Stimulated activated CD8-positive, alpha-beta memory T cell treated with anti-CD3 and anti-CD28 coated beads, Interleukin-15, amount 100 ng/mL, for 24 hours (primary cell): Measurements from ENCODE around the gene B4GALNT1.
"Not testable (repeated sequence)": the region's sequence is repeated elsewhere in the genome, so short reads cannot be mapped to it uniquely, and the experiment has no call there.

ENCODE experiments used
- DNase-seq: peaks from one replicate; pipeline ENCODE4 v3.0.0-alpha.2; 2020; ENCODE audit warnings: low read depth

B4GALNT1 gene

DNA sequence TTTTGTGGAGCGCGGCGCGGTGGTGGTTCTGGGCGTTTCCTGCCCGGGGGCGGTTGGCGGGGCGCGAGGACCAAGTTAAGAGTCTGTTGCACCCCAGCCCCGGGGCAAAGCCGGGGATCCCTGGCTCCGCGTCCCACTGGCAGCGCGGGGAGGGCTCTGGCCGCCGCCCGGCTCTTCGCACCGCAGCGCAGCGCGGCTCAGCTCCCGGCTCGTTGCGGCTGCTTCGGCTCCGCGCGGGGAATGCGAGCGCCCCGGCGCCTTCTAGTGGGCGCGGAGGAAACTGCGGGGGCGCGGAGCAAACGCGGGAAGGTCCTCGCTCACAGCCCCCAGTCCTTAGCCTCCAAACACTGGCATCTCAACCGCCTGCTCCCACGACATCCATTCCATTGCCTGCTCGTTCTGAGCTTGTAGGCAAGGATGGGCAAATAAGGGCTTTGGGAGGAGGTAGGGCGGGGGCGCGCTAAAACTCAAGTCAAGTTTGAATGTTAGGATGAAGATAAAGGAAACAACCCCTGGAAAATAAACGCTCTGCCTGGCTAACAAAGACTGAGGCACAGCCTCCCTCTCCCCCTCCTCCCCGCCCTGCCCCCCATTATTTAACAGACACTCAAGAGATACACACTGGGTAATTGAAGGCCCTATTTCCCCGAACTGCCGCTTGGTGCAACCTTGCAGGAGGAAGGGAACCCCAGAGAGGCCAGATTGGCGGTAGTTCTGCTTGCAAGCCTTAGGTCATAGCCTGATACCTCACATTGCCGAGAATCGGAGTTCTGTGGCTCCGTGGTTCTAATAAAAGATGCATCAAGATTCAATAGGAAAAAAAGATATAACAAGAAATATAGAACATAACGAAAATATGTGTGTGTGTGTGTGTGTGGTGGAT is at the start of gene B4GALNT1:
B4GALNT1 (minus strand) TSS at position 244 of the 883 bp plus-strand sequence. CDS start 1,069 bp downstream, outside the sequence.
- peak; percentile 43 for DNase-seq

DNA sequence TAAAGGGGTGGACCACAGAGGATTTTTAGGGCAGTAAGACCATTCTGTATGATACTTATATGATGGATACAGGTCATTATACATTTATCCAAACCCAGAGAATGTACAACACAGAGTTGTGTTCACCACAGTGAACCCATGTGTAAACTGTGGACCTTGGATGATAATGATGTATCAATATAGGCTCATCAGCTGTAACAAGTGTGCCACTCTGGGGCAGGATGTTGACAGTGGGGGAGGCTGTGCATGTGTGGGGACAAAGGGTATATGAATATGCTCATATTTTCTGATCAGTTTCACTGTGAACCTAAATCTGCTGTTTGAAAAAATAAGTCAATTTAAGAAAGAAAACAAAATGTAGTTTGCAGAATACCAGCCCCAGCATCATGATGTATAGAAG is 46.7 kb upstream of the B4GALNT1 start:
- no peak for DNase-seq

DNA sequence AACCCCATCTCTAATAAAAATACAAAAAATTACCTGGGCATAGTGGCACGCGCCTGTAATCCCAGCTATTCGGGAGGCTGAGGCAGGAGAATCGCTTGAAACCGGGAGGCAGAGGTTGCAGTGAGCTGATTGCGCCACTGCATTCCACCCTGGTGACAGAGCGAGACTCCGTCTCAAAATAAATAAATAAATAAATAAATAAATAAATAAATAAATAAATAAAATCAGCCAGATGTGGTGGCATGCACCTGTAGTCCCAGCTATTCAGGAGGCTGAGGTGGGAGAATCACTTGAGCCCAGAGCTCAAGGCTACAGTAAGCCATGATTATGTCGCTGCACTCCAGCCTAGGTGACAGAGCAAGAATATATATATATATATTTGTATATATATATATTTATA is 44.9 kb upstream of the B4GALNT1 start:
- DNase-seq = not testable (repeated sequence)

DNA sequence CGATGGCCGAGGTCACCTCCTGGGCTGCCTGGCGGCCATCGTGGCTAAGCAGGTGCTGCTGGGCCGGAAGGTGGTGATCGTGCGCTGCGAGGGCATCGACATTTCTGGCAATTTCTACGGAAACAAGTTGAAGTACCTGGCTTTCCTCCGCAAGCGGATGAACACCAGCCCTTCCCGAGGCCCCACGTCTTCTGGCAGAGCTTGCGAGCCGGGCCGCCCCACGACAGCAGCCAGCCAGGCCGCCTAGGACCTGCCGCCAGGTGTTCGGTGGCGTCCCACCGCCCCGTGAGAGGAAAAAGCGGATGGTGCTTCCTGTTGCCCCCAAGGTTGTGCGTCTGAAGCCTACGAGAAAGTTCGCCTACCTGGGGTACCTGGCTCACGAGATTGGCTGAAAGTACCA is 41.7 kb upstream of the B4GALNT1 start:
- DNase-seq = no peak

DNA sequence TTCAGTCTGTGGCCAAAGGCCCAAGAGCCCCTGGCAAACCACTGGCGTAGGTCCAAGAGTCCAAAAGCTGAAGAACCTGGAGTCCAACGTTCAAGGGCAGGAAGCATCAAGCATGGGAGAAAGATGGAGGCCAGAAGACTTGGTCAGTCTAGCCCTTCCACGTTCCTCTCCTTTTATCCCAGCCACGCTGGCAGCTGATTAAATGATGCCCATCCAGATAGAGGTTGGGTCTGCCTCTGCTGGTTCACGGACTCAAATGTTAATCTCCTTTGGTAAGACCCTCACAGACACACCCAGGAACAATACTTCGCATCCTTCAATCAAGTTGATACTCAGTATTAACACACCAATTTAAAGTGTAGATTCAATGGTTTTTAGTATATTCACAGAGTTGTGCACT is 39.8 kb upstream of the B4GALNT1 start:
- DNase-seq = no peak

DNA sequence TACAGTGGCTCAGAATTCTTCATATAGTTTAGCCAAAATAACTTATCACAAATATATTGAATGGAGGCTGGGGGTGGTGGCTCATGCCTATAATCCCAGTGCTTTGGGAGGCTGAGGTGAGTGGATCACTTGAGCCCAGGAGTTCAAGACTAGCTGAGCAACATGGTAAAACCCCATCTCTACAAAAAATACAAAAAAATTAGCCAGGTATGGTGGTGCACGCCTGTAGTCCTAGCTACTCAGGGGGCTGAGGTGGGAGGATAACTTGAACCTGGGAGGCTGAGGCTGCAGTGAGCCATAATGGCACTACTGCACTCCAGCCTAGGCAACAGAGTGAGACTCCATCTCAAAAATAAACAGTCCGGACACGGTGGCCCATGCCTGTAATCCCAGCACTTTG is 38.8 kb upstream of the B4GALNT1 start:
- not testable (repeated sequence) for DNase-seq

DNA sequence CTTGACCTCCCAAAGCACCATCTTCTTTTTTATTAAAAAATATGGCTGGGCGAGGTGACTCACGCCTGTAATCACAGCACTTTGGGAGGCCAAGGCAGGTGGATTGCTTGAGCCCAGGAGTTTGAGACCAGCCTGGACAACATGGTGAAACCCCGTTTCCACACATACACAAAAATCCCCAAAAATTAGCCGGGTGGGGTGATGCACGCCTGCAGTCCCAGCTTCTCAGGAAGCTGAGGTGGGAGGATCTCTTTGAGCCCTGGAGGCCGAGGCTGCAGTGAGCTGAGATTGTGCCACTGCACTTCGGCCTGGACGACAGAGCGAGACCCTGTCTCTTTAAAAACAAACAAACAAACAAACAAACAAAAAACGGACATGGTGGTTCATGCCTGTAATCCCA is 36.7 kb upstream of the B4GALNT1 start:
- not testable (repeated sequence) for DNase-seq

DNA sequence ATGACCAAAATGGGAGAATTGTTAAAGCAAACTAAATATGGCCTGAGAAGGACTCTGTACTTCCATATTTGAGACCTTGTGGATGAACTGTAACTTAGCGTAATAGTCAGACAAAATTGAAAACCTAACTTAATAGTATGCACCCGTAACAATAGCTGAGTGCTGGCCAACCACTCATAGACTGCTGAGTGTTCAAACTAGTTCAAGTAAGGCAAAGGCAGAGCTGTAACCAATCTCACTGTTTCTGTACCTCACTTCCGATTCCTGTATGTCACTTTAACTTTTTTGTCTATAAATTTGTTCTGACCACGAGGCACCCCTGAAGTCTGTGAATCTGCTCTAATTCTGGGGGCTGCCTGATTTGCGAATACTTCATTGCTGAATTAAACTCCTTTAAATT is 33.9 kb upstream of the B4GALNT1 start:
- DNase-seq = no peak

DNA sequence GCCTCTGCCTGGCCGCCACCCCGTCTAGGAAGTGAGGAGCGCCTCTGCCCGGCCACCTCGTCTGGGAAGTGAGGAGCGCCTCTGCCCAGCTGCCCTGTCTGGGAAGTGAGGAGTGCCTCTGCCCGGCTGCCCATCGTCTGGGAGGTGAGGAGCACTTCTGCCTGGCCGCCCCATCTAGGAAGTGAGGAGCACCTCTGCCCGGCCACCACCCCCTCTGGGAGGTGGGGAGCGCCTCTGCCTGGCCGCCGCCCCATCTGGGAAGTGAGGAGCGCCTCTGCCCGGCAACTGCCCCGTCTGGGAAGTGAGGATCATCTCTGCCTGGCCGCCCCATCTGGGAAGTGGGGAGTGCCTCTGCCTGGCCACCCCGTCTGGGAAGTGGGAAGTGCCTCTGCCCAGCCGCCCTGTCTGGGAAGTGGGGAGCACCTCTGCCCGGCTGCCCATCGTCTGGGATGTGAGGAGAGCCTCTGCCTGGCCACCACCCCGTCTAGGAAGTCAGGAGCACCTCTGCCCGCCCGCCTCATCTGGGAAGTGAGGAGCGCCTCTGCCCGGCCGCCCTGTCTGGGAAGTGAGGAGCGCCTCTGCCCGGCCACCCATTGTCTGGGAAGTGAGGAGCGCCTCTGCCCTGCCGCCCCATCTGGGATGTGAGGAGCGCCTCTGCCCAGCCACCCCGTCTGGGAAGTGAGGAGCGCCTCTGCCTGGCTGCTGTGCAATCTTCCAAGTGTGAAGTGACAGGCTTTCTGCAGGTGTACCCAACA is 32.2 kb upstream of the B4GALNT1 start:
- not testable (repeated sequence) for DNase-seq

DNA sequence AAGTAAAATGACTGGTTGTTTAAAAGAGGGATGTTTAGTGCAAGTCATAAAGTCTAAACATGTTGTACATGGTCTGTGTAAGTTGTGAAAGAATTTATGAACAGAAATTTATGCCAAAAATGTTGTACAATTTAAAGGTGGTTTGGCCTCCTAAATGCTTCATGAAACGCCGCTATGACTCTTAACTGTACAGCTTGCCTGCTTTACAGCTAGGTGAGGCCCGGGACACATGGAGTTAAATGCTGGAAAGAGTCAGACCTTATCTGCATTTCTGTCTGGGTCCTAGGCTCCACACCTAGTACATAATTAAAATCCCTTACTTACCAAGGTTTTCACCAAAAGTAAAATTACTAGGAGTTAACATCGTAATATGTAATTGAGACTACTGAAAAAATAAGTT is 28.4 kb upstream of the B4GALNT1 start:
- no peak for DNase-seq

DNA sequence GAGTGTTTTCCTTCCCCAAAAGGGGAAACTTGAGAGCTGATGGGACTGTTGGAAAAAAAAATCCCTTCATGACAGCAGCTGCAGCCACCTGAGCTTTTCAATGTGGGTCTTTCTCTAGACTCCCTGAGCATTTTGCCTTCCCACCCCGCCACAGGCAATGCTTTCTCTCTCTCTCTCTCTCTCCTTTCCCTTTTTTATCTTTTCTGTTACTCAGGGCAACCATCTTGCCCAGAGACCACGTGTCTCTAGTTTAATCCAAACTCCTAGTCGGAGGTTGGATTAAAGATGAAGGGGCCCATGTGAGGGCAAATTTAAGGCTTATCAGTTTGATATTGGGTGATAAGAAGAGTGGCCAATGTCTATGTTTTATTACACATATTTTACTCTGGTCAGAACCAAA is 25.9 kb upstream of the B4GALNT1 start:
- DNase-seq = no peak

DNA sequence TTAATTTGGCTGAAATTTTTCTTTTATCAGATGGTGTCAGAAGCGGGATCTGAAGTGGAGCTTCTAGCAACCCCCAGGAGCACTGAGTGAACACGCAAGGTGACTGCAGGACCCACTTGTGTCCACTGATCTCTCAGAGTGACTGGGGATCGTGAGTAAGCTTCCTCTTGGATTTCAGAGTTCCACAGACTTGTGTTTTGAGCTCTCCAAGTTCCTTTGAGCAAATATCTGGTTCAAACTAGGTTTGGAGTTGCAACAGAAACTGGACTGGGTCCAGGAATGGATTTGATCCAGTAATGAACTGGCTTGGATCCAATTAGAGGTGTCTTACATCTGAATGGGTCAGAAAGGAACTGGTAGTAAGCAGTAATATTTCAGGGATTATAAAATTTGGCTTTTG is 24.7 kb upstream of the B4GALNT1 start:
- no peak for DNase-seq

DNA sequence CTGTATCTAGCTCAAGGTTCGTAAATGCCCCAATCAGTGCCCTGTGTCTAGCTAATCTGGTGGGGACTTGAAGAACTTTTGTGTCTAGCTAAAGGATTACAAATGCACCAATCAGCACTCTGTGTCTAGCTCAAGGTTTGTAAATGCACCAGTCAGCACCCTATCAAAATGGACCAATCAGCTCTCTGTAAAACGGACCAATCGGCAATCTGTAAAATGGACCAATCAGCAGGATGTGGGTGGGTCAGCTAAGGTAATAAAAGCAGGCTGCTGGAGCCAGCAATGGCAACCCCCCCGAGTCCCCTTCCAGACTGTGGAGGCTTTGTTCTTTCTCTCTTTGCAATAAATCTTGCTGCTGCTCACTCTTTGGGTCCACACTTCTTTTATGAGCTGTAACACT is 23.4 kb upstream of the B4GALNT1 start:
- DNase-seq = not testable (repeated sequence)

DNA sequence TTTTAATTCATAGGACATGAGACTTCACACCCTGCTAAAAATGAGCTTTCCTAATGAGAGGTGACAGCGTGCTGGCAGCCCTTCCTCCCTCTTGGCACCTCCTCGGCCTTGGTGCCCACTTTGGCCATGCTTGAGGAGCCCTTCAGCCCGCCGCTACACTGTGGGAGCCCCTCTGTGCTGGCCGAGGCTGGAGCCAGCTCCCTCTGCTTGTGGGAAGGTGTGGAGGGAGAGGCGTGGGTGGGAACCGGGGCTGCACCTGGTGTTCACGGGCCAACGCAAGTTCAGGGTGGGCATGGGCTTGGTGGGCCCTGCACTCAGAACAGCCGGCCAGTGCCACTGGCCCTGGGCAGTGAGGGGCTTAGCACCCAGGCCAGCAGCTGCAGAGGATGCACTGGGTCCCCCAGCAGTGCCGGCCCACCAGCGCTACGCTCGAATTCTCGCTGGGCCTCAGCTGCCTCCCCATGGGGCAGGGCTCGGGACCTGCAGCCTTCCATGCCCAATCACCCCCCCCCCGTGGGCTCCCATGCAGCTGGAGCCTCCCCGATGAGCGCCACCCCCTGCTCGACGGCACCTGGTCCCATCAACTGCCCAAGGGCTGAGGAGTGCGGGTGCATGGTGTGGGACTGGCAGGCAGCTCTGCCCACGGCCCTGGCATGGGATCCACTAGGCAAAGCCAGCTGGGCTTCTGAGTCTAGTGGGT is 22.7 kb upstream of the B4GALNT1 start:
- DNase-seq = no peak

DNA sequence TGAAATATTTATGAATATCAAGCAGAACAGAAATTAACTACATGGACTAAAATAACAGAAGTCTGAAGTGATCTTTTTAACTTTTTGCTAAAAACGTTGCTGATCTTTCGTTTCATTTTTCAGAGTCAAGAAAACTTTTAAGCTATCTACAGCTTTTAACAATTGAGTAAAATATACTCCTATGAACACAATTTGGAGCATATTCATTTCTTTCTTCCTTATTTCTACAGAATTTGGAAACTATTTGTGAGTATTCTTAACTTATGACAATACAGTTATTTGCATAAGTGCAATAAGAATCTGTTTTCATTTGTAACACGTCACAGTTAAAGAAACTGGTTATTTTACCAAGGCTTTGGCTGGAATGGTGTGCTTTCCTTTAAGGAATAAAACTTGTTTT is 21.0 kb upstream of the B4GALNT1 start:
- DNase-seq = no peak

DNA sequence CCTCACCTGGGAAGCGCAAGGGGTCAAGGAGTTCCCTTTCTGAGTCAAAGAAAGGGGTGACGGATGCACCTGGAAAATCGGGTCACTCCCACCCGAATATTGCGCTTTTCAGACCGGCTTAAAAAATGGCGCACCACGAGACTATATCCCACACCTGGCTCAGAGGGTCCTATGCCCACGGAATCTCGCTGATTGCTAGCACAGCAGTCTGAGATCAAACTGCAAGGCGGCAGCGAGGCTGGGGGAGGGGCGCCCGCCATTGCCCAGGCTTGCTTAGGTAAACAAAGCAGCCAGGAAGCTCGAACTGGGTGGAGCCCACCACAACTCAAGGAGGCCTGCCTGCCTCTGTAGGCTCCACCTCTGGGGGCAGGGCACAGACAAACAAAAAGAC is 13.7 kb upstream of the B4GALNT1 start:
- not testable (repeated sequence) for DNase-seq

DNA sequence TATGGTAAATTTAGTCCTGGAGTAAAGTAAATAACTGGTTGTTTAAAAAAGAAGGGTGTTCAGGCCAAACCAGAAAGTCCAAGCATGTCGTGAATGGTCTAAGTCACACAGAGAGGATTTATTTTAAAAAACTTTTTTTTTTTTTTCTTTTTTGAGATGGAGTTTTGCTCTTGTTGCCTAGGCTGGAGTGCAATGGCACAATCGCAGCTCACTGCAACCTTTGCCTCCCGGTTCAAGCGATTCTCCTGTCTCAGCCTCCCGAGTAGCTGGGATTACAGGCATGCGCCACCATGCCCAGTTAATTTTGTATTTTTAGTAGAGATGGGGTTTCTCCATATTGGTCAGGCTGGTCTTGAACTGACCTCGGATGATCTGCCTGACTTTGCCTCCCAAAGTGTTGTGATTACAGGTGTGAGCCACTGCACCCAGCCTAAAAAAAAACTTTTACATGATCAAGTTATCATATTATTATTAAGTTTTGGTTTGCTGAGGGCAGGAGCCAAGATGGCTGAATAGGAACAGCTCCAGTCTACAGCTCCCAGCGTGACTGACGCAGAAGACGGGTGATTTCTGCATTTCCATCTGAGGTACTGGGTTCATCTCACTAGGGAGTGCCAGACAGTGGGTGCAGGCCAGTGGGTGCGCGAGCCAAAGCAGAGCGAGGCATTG is 13.1 kb upstream of the B4GALNT1 start:
- not testable (repeated sequence) for DNase-seq

DNA sequence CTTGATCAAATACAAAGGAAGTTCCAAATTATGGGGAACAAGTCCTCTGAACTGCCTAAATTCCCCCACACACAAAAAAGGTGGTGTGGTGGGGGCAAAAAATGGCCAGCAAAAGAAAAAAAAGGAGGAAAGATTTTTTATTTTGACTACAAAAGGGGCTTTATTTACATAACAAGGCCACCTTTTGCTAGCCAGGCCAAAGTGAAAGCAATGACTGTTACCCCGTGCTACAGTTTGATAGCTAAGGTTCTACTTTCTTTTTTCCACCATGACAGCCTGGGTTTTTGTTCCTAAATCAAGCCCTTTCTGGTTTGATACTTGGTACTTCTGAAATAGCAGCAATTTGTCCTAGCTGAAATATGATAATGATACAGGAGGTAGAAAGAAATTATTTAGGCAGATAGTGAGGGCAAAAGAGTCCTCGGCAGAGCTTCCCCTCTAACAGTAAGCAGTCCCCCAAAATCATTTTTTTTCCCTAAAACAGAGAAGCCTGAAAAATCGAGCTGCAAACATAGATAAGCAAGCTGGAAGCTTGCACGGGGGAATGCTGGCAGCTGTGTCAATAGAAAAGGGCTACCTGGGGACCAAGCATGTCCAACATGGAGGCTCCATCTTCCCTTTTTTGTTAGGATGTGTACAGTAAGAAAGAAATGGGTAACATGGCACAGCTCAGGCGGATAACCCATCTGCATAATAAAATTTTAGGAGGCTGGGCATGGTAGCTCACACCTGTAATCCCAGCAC is 8.9 kb upstream of the B4GALNT1 start:
- no peak for DNase-seq

DNA sequence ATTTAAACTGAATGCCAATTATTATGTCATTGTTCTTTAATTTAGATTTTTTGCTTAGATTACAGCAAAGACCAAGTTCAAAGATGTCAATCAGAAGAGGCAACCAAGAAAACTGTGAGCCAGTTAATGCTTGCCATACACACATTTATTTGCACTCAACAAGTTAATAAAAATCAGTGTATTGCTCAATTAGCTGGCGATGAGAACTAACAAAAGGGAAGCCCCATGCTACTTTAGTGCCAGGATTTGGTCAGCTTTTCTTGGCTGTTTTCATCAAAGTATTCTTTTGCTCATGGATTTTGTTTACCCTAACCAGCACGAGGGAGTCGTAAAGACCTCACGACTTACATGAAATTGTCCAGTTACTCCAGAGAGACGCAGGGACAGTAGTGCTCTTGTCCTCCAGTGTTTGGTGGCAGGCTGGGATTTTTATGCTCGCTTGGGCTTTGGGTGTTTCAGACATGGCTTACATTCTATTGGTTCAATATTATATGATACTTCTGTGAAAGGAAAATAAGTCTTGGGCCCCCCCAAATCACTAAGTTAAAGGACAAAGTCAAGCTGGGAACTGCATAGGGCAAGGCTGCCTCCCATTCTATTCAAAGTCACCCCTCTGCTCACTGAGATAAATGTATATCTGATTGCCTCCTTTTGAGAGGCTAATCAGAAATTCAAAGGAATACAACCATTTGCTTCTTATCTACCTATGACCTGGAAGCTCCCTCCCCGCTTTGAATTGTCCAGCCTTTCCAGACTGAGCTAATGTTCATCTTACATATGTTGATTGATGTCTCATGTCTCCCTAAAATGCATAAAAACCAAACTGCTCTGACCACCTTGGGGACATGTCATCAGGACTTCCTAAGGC is 7.4 kb upstream of the B4GALNT1 start:
- DNase-seq = no peak

DNA sequence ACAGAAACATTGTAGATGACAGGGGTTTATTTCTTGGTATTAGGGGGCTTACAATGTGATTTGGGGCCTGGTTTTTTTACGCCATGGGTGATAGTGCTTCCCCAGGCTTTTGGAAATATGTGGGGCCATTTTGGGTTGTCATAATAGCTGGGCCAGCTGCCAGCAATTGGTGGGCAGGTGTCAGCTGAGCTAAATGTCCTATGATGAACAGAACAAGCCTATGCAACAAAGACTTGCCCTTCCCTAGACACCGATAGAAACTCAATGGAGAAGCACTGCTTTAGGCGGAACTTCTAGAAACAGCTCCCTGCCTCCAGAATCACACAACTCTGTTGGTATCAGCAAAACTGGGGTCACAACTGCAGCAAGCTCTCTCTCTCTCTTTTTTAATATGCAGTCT is 5.1 kb upstream of the B4GALNT1 start:
- no peak for DNase-seq
